GM08714 (cell line): ENCODE measurements around the gene CLDN18.

Experiments
- H3K4me3 ChIP-seq: fragments of 200-500 bp; sonication (Bioruptor generic); 2 replicates; pipeline ENCODE4 v1.5.1; 2014; ENCODE audit warnings: mild to moderate bottlenecking, low read length, inconsistent platforms
- ZNF274 ChIP-seq: IDR thresholded peaks from 2 replicates; pipeline ENCODE4 v1.6.1; 2012; ENCODE audit warnings: mild to moderate bottlenecking, low read depth, low read length

Gene CLDN18

GRCh38 chr3:138065949-138066348 lies 56.0 kb downstream of the CLDN18 start:
- no peak for TF ChIP-seq ZNF274

GRCh38 chr3:138066383-138066782 lies 56.4 kb downstream of the CLDN18 start:
- TF ChIP-seq ZNF274, result no peak
- H3K4me3 ChIP-seq, result no peak overlapping the region

More at GRCh38 chr3:138065949-138066348, 56.0 kb downstream of the CLDN18 start:
- no peak overlapping the region for H3K4me3 ChIP-seq

GRCh38 chr3:138066972-138067371 lies 57.0 kb downstream of the CLDN18 start:
- no peak for TF ChIP-seq ZNF274
- no peak overlapping the region for H3K4me3 ChIP-seq

GRCh38 chr3:138068046-138068445 lies 58.1 kb downstream of the CLDN18 start:
- TF ChIP-seq ZNF274, result no peak
- no peak overlapping the region for H3K4me3 ChIP-seq

- H3K4me3 ChIP-seq, result no peak overlapping the region
- TF ChIP-seq ZNF274, result no peak
Observed at GRCh38 chr3:138068579-138069174, 58.7 kb downstream of the CLDN18 start.

GRCh38 chr3:138070006-138070405 lies 60.0 kb downstream of the CLDN18 start:
- TF ChIP-seq ZNF274, result no peak

GRCh38 chr3:138072796-138073195 lies 62.8 kb downstream of the CLDN18 start:
- no peak for TF ChIP-seq ZNF274
- H3K4me3 ChIP-seq, result no peak overlapping the region

More at GRCh38 chr3:138070006-138070405, 60.0 kb downstream of the CLDN18 start:
- H3K4me3 ChIP-seq, result no peak overlapping the region

- TF ChIP-seq ZNF274, result no peak
- H3K4me3 ChIP-seq, result no peak overlapping the region
Observed at GRCh38 chr3:138078096-138078495, 68.1 kb downstream of the CLDN18 start.

GRCh38 chr3:138078901-138079344 lies 69.0 kb downstream of the CLDN18 start:
- no peak for TF ChIP-seq ZNF274
- no peak overlapping the region for H3K4me3 ChIP-seq

GRCh38 chr3:138079901-138080300 lies 69.9 kb downstream of the CLDN18 start:
- no peak for TF ChIP-seq ZNF274
- H3K4me3 ChIP-seq, result no peak overlapping the region

GRCh38 chr3:138081371-138082084 lies 71.6 kb downstream of the CLDN18 start:
- no peak overlapping the region for H3K4me3 ChIP-seq
- no peak for TF ChIP-seq ZNF274

GRCh38 chr3:138082085-138082991 lies 72.4 kb downstream of the CLDN18 start:
- H3K4me3 ChIP-seq, result peak overlapping the region; percentile 26; the same call in 1 of the 2 replicates

GRCh38 chr3:138082992-138083386 lies 73.0 kb downstream of the CLDN18 start:
- TF ChIP-seq ZNF274, result no peak
- no peak overlapping the region for H3K4me3 ChIP-seq

More at GRCh38 chr3:138082085-138082991, 72.4 kb downstream of the CLDN18 start:
- TF ChIP-seq ZNF274, result no peak
